ENCODE results near the gene WASF3. TPM values are rescaled to one million over a fixed set of nuclear protein-coding genes. Genes with fewer than 3 reads are reported as not detected.
"Not testable (repeated sequence)": the region's sequence is repeated elsewhere in the genome, so short reads cannot be mapped to it uniquely, and the experiment has no call there.

Gene WASF3
- total and polyA plus RNA-seq, 4 donors, result 4.9 to 14.4 (median 8.3) TPM

- no peak for ATAC-seq (ENCODE audit: insufficient read depth, low FRiP score)
- H3K9ac ChIP-seq (ENCODE audit: insufficient read depth in 1 of 2, low read length in 2 of 2), result no peak overlapping the region
- no peaks in the 10 kb centered on the region for H3K36me3 ChIP-seq (ENCODE audit: control insufficient read depth in 4 of 4, insufficient read depth in 4 of 4, low read length in 4 of 4)
- H3K4me3 ChIP-seq, result no peak overlapping the region
- peaks cover 0 to 3% (median 0%) of the 10 kb centered on the region in 4 donors for H3K9me3 ChIP-seq (ENCODE audit: control insufficient read depth in 4 of 4, insufficient read depth in 3 of 4, low read length in 3 of 4)
- WGBS, 2 donors, result 20 to 46% methylated on average over 5 of the region's 5 CpGs
- DNase-seq, result no peak
- no peaks in the 10 kb centered on the region for H3K4me1 ChIP-seq (ENCODE audit: control insufficient read depth in 5 of 5, insufficient read depth in 5 of 5, low read length in 5 of 5)
- TF ChIP-seq, protein P1, sequence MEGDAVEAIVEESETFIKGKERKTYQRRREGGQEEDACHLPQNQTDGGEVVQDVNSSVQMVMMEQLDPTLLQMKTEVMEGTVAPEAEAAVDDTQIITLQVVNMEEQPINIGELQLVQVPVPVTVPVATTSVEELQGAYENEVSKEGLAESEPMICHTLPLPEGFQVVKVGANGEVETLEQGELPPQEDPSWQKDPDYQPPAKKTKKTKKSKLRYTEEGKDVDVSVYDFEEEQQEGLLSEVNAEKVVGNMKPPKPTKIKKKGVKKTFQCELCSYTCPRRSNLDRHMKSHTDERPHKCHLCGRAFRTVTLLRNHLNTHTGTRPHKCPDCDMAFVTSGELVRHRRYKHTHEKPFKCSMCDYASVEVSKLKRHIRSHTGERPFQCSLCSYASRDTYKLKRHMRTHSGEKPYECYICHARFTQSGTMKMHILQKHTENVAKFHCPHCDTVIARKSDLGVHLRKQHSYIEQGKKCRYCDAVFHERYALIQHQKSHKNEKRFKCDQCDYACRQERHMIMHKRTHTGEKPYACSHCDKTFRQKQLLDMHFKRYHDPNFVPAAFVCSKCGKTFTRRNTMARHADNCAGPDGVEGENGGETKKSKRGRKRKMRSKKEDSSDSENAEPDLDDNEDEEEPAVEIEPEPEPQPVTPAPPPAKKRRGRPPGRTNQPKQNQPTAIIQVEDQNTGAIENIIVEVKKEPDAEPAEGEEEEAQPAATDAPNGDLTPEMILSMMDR (IDR thresholded peaks at IDR 0.05; ENCODE audit: control extremely low read depth, extremely low read depth), result no peak
- peaks cover 0 to 5% (median 0%) of the 10 kb centered on the region in 3 donors for H3K27me3 ChIP-seq (ENCODE audit: control insufficient read depth in 3 of 3, insufficient read depth in 3 of 3, low read length in 2 of 3)
- no peak overlapping the region for H3K27ac ChIP-seq (ENCODE audit: low read depth in 1 of 2, low read length in 1 of 2)
Measured at GRCh38 chr13:26719356-26719945, 162.0 kb downstream of the WASF3 start.

- H3K27ac ChIP-seq (ENCODE audit: low read depth in 1 of 2, low read length in 1 of 2), result no peak overlapping the region
- 47 to 51% methylated on average over 26 of the region's 26 CpGs for WGBS, 2 donors
- no peak for ATAC-seq (ENCODE audit: insufficient read depth, low FRiP score)
Measured at GRCh38 chr13:26721251-26722121, 164.0 kb downstream of the WASF3 start.

GRCh38 chr13:26722321-26722720 lies 164.8 kb downstream of the WASF3 start:
- 85 to 88% methylated on average over 5 of the region's 5 CpGs for WGBS, 2 donors
- no peaks in the 10 kb centered on the region for H3K4me1 ChIP-seq (ENCODE audit: control insufficient read depth in 5 of 5, insufficient read depth in 5 of 5, low read length in 5 of 5)
- H3K9ac ChIP-seq (ENCODE audit: insufficient read depth in 1 of 2, low read length in 2 of 2), result no peak overlapping the region
- TF ChIP-seq, protein P1 (IDR thresholded peaks at IDR 0.05; ENCODE audit: control extremely low read depth, extremely low read depth), result no peak
- H3K4me3 ChIP-seq, result no peak overlapping the region
- ATAC-seq (ENCODE audit: insufficient read depth, low FRiP score) (no peak), DNase-seq (no peak)
- H3K36me3 ChIP-seq (ENCODE audit: control insufficient read depth in 4 of 4, insufficient read depth in 4 of 4, low read length in 4 of 4), result no peaks in the 10 kb centered on the region
- peaks cover 0 to 3% (median 0%) of the 10 kb centered on the region in 4 donors for H3K9me3 ChIP-seq (ENCODE audit: control insufficient read depth in 4 of 4, insufficient read depth in 3 of 4, low read length in 3 of 4)
- H3K27me3 ChIP-seq (ENCODE audit: control insufficient read depth in 3 of 3, insufficient read depth in 3 of 3, low read length in 2 of 3), result peaks cover 0 to 5% (median 0%) of the 10 kb centered on the region in 3 donors
- no peak overlapping the region for H3K27ac ChIP-seq (ENCODE audit: low read depth in 1 of 2, low read length in 1 of 2)

More at GRCh38 chr13:26721251-26722121, 164.0 kb downstream of the WASF3 start:
- Histone ChIP-seq H3K4me1 (ENCODE audit: control insufficient read depth in 5 of 5, insufficient read depth in 5 of 5, low read length in 5 of 5) (no peaks in the 10 kb centered on the region), H3K36me3 (ENCODE audit: control insufficient read depth in 4 of 4, insufficient read depth in 4 of 4, low read length in 4 of 4) (no peaks in the 10 kb centered on the region), H3K9me3 (ENCODE audit: control insufficient read depth in 4 of 4, insufficient read depth in 3 of 4, low read length in 3 of 4) (peaks cover 0 to 3% (median 0%) of the 10 kb centered on the region in 4 donors), H3K27me3 (ENCODE audit: control insufficient read depth in 3 of 3, insufficient read depth in 3 of 3, low read length in 2 of 3) (peaks cover 0 to 5% (median 0%) of the 10 kb centered on the region in 3 donors), H3K9ac (ENCODE audit: insufficient read depth in 1 of 2, low read length in 2 of 2) (no peak overlapping the region), H3K4me3 (no peak overlapping the region)
- DNase-seq, result no peak
- TF ChIP-seq, protein P1 (IDR thresholded peaks at IDR 0.05; ENCODE audit: control extremely low read depth, extremely low read depth), result no peak

DNA sequence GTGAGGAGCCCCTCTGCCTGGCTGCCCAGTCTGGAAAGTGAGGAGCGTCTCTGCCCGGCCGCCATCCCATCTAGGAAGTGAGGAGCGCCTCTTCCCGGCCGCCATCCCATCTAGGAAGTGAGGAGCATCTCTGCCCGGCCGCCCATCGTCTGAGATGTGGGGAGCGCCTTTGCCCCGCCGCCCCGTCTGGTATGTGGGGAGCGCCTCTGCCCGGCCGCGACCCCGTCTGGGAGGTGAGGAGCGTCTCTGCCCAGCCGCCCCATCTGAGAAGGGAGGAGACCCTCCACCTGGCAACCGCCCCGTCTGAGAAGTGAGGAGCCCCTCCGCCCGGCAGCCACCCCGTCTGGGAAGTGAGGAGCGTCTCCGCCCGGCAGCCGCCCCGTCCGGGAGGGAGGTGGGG lies 166.1 kb downstream of the WASF3 start:
- ATAC-seq (ENCODE audit: insufficient read depth, low FRiP score); H3K27ac ChIP-seq (ENCODE audit: low read depth in 1 of 2, low read length in 1 of 2); DNase-seq; H3K9me3 ChIP-seq (ENCODE audit: control insufficient read depth in 4 of 4, insufficient read depth in 3 of 4, low read length in 3 of 4); H3K4me3 ChIP-seq; H3K4me1 ChIP-seq (ENCODE audit: control insufficient read depth in 5 of 5, insufficient read depth in 5 of 5, low read length in 5 of 5); H3K36me3 ChIP-seq (ENCODE audit: control insufficient read depth in 4 of 4, insufficient read depth in 4 of 4, low read length in 4 of 4); H3K9ac ChIP-seq (ENCODE audit: insufficient read depth in 1 of 2, low read length in 2 of 2); H3K27me3 ChIP-seq (ENCODE audit: control insufficient read depth in 3 of 3, insufficient read depth in 3 of 3, low read length in 2 of 3): not testable (repeated sequence)
- WGBS, 2 donors, result 98 to 99% methylated on average over 12 to 20 of the region's 31 CpGs

All from lung (tissue), 12 donors.